Measurements from ENCODE around the gene NEUROD4. TPM values are rescaled to one million over a fixed set of nuclear protein-coding genes. Genes with fewer than 3 reads are reported as not detected.
A peak's percentile ranks its signal among the peaks of the same experiment; 100 is the strongest.

Gene NEUROD4
- total RNA-seq, 1 donor from 2014 or later, result 1.8 TPM

DNA sequence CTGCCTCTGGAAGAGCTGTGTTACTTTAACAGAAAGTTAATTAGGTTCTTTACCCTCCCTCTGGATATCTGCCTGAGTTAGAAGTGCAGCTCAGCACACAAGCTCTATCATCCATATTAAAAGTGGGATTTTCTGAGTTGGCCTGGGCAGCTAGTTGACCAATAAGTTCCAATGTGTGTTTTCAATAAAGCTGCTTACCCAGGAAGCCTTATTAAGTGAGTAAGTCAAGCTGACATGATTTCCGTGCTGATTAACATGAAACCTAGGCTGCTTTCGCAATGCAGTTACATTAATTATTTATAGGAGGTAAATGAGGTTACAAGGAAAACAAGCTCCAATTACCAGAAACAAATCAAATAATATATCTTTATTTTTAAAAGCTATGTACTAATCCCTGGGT is 4.8 kb downstream of the NEUROD4 start:
- Mint-ChIP-seq H3K27ac (no peak overlapping the region), H3K4me1 (peaks cover 7% of the 10 kb centered on the region), H3K9me3 (no peaks in the 10 kb centered on the region), H3K27me3 (ENCODE audit: insufficient read depth, low read depth) (peaks cover 8% of the 10 kb centered on the region), H3K36me3 (no peaks in the 10 kb centered on the region), H3K4me3 (no peak overlapping the region)
- Histone ChIP-seq H3K27ac (no peak overlapping the region), H3K9ac (no peak overlapping the region), H3K9me3 (ENCODE audit: low read depth) (no peaks in the 10 kb centered on the region), H2AFZ (replicated peaks) (no peak overlapping the region), H3K79me2 (ENCODE audit: low read depth) (no peaks in the 10 kb centered on the region), H3K4me3 (no peak overlapping the region), H3K4me1 (no peaks in the 10 kb centered on the region), H3K36me3 (no peaks in the 10 kb centered on the region), H3F3A (ENCODE audit: low read depth) (no peaks in the 10 kb centered on the region), H4K20me1 (ENCODE audit: low read depth) (no peaks in the 10 kb centered on the region), H3K4me2 (no peak overlapping the region), H3K27me3 (peaks cover 50% of the 10 kb centered on the region)
- TF ChIP-seq EZH2phosphoT487 (IDR thresholded peaks at IDR 0.05) (no peak), EZH2 (IDR thresholded peaks at IDR 0.05) (no peak)
- TF ChIP-seq, protein P1, sequence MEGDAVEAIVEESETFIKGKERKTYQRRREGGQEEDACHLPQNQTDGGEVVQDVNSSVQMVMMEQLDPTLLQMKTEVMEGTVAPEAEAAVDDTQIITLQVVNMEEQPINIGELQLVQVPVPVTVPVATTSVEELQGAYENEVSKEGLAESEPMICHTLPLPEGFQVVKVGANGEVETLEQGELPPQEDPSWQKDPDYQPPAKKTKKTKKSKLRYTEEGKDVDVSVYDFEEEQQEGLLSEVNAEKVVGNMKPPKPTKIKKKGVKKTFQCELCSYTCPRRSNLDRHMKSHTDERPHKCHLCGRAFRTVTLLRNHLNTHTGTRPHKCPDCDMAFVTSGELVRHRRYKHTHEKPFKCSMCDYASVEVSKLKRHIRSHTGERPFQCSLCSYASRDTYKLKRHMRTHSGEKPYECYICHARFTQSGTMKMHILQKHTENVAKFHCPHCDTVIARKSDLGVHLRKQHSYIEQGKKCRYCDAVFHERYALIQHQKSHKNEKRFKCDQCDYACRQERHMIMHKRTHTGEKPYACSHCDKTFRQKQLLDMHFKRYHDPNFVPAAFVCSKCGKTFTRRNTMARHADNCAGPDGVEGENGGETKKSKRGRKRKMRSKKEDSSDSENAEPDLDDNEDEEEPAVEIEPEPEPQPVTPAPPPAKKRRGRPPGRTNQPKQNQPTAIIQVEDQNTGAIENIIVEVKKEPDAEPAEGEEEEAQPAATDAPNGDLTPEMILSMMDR (IDR thresholded peaks at IDR 0.05), result no peak
- no peak for DNase-seq (ENCODE audit: low spot score)

DNA sequence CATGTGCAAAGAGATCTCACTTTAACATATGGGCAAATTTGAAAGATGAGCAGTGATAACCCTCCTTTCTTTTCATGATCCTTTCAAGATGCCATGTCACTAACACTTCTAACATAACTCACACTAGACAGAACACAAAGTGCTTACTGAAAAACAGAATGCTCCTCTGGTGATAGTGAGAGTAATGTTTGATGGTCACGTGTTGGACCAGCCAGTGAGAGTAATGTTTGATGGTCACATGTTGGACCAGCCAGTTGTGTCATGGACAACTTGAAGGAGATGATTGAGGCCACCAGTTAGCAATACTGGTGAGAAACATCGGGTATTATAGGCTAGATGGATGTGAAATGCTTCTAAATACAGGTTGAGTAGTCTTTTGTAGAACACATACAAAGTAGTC is 5.7 kb downstream of the NEUROD4 start:
- DNase-seq (ENCODE audit: low spot score), result no peak
- no peak overlapping the region for H3K4me3 Mint-ChIP-seq
- no peaks in the 10 kb centered on the region for H3K4me1 ChIP-seq
- H3K27me3 Mint-ChIP-seq (ENCODE audit: insufficient read depth, low read depth), result peaks cover 2% of the 10 kb centered on the region
- H2AFZ ChIP-seq (replicated peaks), result no peak overlapping the region
- H3K4me2 ChIP-seq, result no peak overlapping the region
- TF ChIP-seq, protein P1 (IDR thresholded peaks at IDR 0.05), result no peak
- TF ChIP-seq EZH2 (IDR thresholded peaks at IDR 0.05) (no peak), EZH2phosphoT487 (IDR thresholded peaks at IDR 0.05) (no peak)
- H3K4me3 ChIP-seq, result no peak overlapping the region
- no peaks in the 10 kb centered on the region for H3F3A ChIP-seq (ENCODE audit: low read depth)
- no peak overlapping the region for H3K27ac Mint-ChIP-seq
- no peak overlapping the region for H3K27ac ChIP-seq
- peaks cover 45% of the 10 kb centered on the region for H3K27me3 ChIP-seq
- no peak overlapping the region for H3K9ac ChIP-seq
- no peaks in the 10 kb centered on the region for H3K36me3 Mint-ChIP-seq
- no peaks in the 10 kb centered on the region for H3K36me3 ChIP-seq
- no peaks in the 10 kb centered on the region for H3K9me3 ChIP-seq (ENCODE audit: low read depth)
- H3K4me1 Mint-ChIP-seq, result no peaks in the 10 kb centered on the region
- H3K9me3 Mint-ChIP-seq, result no peaks in the 10 kb centered on the region
- H3K79me2 ChIP-seq (ENCODE audit: low read depth), result no peaks in the 10 kb centered on the region
- H4K20me1 ChIP-seq (ENCODE audit: low read depth), result no peaks in the 10 kb centered on the region

DNA sequence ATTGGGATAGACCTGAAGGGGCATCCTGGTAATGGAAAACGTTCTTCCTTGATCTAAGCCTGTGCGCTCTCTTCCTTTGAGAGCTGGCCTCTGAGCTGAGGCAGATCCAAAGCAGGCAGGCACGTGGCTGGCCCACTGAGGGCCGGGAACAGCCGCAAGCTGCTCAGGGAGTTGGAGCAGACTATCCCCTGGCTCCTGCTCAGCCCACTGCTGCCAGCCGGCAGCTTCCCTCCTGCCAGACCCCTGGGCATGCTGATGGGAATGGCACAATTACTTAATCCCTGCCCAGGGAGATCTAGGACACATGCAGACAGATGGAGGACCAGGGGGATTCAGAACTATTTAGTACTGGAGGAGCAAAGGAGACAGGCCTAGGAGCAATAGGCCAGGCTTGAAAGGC is 14.4 kb downstream of the NEUROD4 start:
- H3K36me3 Mint-ChIP-seq, result no peaks in the 10 kb centered on the region
- no peak overlapping the region for H3K4me3 Mint-ChIP-seq

More for the DNA sequence above, 14.4 kb downstream of the NEUROD4 start:
- H3K79me2 ChIP-seq (ENCODE audit: low read depth), result no peaks in the 10 kb centered on the region
- no peaks in the 10 kb centered on the region for H3K27me3 ChIP-seq
- H3K4me1 Mint-ChIP-seq, result peaks cover 19% of the 10 kb centered on the region
- no peaks in the 10 kb centered on the region for H3K9me3 ChIP-seq (ENCODE audit: low read depth)
- TF ChIP-seq EZH2phosphoT487 (IDR thresholded peaks at IDR 0.05) (no peak), EZH2 (IDR thresholded peaks at IDR 0.05) (no peak)
- TF ChIP-seq, protein P1 (IDR thresholded peaks at IDR 0.05), result no peak
- no peak overlapping the region for H3K27ac Mint-ChIP-seq
- H3F3A ChIP-seq (ENCODE audit: low read depth), result no peaks in the 10 kb centered on the region
- H3K4me1 ChIP-seq, result peaks cover 10% of the 10 kb centered on the region
- DNase-seq (ENCODE audit: low spot score), result no peak
- H3K27ac ChIP-seq, result no peak overlapping the region
- no peak overlapping the region for H3K9ac ChIP-seq
- H3K9me3 Mint-ChIP-seq, result no peaks in the 10 kb centered on the region
- H3K4me3 ChIP-seq, result no peak overlapping the region
- H3K4me2 ChIP-seq, result no peak overlapping the region
- H3K27me3 Mint-ChIP-seq (ENCODE audit: insufficient read depth, low read depth), result no peaks in the 10 kb centered on the region
- peak overlapping the region; percentile 15 for H2AFZ ChIP-seq (replicated peaks)
- H4K20me1 ChIP-seq (ENCODE audit: low read depth), result no peaks in the 10 kb centered on the region
- H3K36me3 ChIP-seq, result no peaks in the 10 kb centered on the region

All from neural progenitor cell (in vitro differentiated cells).